Umbilical cord (tissue), 2 donors: ENCODE data around the gene GOLGA8T. TPM values are rescaled to one million over a fixed set of nuclear protein-coding genes. Genes with fewer than 3 reads are reported as not detected.
"Not testable (repeated sequence)": the region's sequence is repeated elsewhere in the genome, so short reads cannot be mapped to it uniquely, and the experiment has no call there.

ENCODE experiments used
- DNase-seq: peaks from one replicate; pipeline ENCODE4 v3.0.0-alpha.2; 2015; ENCODE audit warnings: low spot score
- total RNA-seq: library from RNA; depleted of rRNA; stranded (reverse); fragments of >200 nt; gene quantifications from one replicate; pipeline ENCODE4 v1.2.3, GENCODE V29; 2014; ENCODE audit warnings: low replicate concordance; ENCODE audit not compliant: insufficient read depth

The GOLGA8T gene, protein sequence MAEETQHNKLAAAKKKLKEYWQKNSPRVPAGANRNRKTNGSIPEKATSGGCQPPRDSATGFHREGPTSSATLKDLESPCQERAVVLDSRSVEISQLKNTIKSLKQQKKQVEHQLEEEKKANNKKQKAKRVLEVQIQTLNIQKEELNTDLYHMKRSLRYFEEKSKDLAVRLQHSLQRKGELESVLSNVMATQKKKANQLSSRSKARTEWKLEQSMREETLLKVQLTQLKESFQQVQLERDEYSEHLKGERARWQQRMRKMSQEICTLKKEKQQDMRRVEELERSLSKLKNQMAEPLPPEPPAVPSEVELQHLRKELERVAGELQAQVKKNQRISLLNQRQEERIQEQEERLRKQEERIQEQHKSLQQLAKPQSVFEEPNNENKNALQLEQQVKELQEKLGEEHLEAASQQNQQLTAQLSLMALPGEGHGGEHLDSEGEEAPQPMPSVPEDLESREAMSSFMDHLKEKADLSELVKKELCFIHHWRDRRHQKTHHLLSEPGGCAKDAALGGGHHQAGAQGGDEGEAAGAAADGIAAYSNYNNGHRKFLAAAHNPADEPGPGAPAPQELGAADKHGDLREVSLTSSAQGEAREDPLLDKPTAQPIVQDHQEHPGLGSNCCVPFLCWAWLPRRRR
- total RNA-seq = not detected

DNA sequence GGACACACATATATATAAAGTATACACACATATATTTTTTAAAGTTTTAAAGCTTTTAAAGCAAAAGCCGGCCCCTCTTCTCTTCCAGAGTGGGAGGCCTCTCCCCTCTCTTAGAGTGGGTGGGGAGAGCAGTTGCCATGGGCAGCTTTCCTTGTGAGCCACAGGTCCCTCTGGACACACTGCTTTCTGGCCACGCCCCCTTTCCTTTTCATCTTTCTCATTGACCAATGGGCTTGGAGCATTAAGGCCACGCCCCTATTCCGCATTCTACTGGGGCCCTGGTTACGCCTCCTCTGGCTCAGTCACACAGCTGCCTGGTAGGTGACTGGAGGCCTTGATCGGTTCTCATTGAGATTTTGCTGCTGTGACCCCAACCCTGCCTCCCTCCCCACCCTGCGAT lies at the start of gene GOLGA8T:
Gene GOLGA8T (plus strand): TSS at position 301 of the 400 bp plus-strand sequence. CDS start 98 bp downstream, at position 399.
- not testable (repeated sequence) for DNase-seq

DNA sequence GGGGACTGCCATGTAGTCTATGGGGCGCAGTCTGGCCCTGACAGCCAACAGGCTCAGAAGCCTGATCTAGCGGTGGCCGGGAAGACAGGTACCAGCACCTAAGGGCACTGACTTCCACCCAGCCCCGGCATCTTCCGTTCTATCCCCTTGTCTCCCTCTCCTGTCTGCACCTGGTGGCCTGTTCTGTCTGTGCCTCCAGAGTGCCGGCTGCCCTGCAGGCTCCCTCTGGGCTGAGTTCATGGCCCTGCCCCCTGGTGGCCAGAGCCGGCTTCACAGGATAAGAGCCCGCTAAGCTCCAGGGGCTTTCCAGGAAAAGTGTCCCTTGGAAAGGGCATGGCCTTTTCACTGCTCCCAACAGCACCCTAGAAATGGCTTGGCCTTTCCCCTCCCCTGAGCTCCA lies 37.0 kb upstream of the GOLGA8T start:
- DNase-seq = not testable (repeated sequence)

DNA sequence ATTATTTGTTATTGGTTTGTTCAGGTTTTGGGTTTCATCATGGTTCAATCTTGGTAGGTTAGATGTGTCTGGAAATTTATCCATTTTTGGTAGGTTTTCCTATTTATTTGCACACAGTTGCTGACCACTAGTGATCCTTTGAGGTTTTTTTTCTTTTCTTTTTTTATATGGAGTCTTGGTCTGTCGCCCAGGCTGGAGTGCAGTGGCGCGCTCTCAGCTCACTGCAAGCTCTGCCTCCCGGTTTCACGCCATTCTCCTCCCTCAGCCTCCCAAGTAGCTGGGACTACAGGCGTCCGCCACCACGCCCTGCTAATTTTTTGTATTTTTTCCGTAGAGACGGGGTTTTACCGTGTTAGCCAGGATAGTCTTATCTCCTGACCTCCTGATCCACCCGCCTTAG lies 32.0 kb upstream of the GOLGA8T start:
- DNase-seq = not testable (repeated sequence)

DNA sequence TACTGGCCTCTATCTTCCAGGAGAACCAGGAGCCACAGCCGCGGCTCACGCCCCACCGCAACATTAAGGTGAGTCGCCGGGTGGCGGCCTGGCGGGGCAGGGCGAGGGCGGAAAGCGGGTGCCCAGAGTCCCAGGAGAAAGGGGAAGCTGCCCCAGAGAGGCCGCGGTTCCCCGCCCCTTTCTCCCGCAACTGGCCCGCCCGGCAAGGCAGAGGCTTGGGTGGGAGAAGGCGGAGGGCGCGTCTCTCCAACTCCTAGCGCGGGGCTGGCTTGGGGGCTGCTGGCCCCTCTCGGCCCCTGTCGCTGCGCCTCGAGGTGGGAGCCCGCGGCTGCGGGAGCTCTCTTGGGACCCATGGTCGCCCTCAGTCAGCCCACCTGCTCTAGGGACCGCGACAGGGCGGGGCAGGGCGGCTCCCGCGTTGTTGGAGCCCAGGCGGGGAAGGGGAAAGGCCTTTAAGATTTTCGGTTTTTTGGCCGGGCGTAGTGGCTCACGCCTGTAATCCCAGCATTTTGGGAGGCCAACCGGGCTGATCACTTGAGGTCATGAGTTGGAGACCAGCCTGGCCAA lies 30.8 kb upstream of the GOLGA8T start:
- not testable (repeated sequence) for DNase-seq

DNA sequence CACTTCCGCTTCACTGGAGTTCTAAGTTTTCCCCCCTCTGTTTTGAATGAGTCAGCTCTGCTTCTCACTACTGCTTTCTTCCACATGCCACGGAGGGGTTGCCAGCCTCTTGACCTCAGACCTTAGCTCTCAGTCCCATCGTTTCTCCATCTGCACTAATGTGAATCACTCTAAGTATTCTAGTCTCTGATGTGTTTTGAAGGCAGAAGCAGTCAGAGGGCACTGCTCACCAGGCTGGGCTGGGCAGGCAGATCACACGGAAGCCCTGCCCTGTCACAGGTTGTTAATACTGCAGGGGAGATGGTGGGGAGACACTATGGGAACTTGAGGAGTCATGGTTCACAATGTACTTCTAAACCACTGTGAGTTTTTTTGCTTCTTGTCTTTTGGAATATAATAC lies 24.3 kb upstream of the GOLGA8T start:
- DNase-seq = not testable (repeated sequence)

DNA sequence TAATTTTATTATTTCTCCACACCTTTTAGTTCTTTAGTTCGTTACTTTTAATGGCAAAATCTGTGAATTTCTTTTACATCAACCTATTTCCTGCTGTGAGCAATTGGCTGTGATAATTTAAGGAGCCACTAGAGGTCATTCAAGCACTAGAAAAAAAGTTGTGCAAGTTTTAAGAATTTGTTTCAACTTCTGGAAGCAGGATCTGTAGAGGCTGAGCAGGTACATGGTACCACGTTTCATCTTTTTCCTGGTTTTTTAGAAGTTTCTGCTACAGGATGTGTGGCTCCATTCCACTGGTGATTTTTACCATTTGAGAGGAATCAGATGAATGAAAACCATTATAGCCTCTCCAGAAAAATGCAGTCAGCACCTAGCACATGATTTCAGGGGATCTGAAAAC lies 4.8 kb upstream of the GOLGA8T start:
- peak; percentile 2 for DNase-seq

DNA sequence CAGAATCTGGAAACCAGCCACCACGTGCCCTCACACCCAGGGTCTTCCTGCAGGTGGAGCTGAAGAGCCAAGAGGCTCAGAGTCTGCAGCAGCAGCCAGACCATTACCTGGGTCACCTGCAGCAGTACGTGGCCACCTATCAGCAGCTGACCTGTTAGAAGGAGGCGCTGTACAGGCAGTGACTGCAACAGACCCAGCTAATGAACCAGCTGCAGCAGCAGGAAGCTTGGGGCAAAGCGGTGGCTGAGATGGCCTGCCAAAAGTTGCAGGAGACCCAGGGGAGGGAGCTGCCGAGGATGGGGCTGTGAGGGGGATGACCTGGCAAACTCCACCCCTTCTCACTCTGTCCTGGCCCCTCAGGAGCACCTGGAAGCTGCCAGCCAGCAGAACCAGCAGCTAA lies 8.4 kb downstream of the GOLGA8T start:
- DNase-seq = not testable (repeated sequence)

DNA sequence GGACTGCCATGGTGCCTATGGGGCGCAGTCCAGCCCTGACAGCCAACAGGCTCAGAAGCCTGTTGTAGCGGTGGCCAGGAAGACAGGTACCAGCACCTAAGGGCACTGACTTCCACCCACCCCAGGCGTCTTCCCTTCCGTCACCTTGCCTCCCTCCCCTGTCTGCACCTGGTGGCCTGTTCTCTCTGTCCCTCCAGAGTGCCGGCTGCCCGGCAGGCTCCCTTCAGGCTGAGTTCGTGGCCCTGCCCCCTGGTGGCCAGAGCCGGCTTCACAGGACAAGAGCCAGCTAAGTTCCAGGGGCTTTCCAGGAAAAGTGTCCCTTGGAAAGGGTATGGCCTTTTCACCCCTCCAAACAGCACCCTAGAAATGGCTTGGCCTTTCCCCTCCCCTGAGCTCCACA lies 15.0 kb downstream of the GOLGA8T start:
- DNase-seq = not testable (repeated sequence)

DNA sequence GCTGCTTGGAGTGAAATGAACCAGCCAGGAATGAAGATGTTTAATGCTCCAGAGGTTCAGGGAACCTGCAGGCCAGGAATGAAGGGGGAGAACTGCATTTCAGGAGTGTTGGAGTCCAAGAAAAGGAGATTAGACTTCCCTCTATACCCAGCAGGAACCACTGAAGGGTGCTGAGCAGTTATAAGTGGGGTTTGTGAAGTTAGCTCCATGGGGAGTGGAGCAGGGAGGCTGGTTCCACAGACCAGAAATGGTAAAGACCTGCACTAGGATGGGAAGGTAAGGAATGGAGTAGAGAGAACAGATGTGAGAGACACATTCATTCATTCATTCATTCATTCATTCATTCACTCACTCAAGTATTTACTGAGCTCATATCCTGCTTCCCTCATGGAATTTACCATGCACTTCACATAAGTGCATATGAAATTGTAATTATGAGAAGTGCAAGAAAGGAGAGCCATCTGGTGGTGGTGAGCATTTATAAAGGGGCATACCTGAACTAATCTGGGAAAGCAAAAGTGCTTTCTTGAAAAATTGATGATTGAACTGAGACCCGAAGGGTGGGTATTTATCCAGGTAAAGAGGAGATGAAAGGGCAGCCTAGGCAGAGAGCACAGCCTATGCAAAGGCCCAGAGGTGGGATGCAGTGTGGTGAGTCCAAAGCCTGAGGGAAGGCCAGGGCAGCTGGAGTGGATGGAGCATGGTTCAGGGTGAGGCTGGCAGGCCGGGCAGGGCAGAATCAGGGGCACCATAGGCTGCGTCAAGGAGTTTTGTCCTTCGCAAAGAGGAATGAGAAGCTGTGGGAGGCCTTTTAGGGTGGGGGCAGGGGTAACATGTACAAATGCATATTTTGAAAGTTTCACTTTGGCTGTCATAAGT lies 27.9 kb downstream of the GOLGA8T start:
- not testable (repeated sequence) for DNase-seq

DNA sequence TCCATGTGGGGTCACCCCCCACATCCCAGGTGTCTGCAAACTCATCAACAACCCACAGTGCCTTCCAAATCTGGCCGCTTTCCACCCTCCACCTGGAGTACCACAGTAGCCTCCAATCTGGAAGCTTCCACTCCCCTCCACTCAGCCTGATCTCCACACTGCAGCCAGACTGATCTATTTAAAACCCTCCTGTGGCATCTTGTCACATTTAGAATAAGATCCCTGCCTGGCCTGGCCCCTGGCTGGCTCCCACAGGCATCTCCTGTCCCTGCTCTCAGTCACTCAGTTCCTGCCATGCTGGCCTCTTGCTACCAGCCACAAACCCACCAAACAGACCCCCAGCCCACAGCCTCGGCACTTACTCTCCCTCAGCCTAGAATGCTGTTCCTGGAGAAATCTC lies 28.9 kb downstream of the GOLGA8T start:
- not testable (repeated sequence) for DNase-seq

DNA sequence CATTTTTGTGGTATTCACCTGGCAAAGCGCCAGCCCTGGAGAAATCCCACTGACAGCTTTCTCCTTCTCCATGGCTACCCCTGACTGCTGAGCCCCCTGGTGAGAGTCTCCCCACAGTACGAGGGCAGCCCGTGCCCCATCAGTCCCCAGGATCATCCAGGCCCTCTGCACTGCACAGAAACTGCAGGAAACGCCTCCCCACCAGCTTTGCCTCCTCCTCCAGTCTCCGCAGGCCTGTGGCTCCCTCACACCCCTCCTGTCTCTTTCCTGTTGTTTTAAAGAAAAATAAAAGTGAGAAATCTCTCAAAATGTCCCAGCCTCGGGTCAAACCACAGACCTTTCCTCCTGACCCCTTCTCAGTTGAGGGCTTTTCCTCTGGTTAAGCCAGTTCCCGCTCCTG lies 29.4 kb downstream of the GOLGA8T start:
- DNase-seq = not testable (repeated sequence)

DNA sequence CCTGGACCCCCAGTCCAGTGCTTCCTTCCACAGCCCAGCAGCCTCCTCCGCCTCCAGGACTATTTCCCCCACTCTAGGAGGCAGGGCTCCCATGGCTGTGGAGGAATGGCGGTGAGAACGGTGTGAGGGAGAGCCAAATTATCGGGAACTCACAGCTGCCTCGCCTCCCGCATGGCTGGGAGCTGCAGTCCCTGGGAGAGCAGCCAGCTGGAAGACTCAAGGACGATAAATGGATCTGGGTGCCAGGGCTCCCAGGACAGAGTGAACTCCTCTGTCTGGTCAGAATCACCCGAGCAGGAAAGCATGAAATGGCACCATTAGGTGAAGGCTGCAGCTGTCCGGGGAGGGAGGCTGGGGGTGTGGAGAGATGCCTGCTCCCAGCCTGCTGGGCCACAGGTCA lies 32.6 kb downstream of the GOLGA8T start:
- DNase-seq = not testable (repeated sequence)

DNA sequence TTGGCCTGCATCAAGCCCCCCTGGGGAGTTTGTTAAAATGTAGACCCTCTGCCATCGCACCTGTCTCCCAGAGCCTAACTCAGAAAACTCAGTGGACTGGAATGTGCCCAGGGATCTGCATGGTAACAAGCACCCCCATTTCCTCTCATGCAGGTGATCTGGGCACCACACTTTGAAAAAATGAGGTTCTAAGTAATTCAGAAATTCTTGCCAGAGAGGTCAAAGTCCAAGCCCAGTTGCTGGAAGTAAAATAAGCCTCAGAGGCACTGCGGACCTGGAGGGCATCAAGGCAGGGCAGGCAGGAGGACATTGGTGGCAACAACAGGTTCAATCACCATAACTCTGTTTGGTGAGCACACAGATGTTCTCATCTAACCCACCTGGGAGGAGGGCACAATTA lies 33.0 kb downstream of the GOLGA8T start:
- not testable (repeated sequence) for DNase-seq

DNA sequence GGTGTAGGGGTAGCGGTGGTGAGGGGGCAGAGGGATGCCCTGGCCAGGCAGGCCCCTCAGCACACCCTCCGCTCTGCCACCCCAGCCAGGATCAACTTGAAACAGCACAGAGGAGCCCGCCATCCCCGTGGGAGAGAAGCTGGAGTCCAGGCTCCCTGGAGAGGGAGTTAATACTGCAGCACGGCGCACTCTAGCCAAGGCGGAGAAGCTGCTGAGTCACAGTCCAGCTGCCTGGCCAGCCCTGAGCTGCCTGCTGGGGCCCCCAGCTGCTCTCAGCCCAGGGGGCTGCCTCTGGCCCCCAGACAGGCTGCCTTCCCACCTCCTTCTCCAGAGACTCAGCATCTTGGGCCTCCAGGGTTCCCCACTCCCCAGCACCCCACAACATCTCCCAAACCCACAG lies 36.6 kb downstream of the GOLGA8T start:
- DNase-seq = not testable (repeated sequence)

DNA sequence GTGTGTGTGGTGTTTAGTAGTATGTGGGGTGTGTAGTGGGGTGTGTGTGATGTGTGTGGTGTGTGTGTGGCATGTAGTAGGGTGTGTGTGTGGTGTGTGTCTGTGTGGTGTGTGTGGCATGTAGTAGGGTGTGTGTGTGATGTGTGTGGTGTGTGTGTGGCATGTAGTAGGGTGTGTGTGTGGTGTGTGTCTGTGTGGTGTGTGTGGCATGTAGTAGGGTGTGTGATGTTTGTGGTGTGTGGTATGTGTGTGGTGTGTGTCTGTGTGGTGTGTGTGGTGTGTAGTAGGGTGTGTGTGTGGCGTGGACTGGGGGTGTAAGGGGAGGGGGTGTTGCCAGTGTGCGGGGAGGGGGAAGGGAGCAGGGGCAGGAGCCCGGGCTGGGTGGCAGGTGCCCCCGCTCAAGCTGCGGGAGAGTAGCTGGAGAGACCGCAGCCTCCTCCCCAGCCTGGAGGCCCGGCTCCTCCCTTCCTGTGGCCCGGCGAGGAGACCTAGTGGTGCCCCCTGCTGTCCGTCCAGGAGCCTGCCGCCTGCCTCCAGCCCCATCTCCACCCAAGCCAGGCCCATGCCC lies 38.3 kb downstream of the GOLGA8T start:
- not testable (repeated sequence) for DNase-seq

DNA sequence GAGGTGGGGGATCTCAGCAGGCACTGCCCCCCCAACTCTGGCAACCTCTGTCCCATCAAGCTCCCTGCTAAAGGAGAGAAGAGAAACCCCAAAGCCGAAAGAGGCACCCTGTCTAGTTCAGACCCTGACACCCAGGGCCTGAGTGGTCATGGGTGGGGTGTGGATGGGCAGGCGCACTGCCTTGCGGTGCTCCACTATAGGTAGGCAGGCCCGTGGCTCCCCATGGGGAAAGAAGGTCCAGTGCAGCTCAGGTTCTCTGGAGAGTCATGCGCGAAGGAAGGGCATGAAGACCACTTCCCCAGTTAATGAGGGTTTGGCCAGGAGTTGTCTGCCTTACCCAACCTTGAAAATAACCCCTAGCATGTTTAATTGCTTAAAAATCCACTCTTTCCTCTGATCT lies 40.4 kb downstream of the GOLGA8T start:
- DNase-seq = not testable (repeated sequence)

DNA sequence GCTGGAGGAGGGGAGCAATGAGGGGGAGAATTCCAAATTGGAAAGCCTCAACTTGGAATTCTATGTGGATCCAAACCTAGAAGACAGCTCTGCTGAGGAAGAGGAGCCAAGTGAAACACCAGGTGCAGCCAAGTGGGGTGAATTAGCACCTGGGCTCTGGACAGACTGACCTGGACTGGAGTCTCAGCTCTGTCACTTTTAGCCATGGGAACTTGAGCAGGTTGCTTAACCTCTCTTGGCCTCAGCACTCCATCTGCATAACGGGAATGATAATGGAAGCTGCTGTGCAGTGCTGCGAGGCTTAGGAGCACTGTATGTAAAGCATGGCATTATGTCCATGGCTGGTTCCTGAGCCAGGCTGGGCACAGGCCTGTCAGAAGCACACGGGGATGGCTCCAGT lies 41.8 kb downstream of the GOLGA8T start:
- DNase-seq = not testable (repeated sequence)

DNA sequence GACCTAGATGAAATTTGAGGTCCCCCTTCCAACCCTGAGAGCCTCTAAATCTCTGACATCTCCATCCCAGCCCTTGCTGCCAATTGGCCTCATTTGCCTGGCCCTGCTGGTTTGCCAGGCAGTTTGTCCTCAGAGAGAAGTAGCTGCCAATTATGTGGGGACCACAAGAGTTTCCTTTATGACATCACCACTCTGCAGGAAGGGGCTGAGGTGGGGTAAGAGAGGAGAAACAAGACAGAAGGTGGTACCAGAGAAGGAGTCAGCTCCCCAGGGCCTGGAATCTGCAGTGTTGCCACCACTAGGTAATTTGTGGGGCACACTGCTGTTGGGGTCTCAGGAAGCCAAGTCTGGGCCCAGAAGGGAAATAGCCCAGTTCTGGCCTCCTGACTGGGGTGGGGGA lies 45.0 kb downstream of the GOLGA8T start:
- DNase-seq = not testable (repeated sequence)

DNA sequence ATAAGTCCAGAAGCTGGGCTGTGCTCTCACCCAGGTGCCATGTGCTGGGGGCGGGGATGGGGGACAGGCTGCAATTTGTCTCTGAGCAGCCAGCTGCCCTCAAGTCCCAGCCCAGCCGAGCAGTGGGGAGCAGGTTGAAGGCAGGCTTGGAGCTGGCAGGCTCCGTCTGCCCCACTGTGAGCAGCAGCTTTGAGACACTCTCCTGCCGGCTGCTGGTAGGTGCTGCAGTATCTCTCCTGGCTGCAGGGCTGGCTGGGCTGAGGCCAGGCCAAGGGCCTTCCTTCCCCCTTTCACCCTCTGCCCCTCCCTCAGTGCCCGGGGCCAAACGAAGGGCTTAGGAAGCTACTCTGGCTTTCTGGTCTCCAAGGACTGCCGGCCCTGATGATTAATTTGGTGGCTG lies 50.6 kb downstream of the GOLGA8T start:
- not testable (repeated sequence) for DNase-seq

DNA sequence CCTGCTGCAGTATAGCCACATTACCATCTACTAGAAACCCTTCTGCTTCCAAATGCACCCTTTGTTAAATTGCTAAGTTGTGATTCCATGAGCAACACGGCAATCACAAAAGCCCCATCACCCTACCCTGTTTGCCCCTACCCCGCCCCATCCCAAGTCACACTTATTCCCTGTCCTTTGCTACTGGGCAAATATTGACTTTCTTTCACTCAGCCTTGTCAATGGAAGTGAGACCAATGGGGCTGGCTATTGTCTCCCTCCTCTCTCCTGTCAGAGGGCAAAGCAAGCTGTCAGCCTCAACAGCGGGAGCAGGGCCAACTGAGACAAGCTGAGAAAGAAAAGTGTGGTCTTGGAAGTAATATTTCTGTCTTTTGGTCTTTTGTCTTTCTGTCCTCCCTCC lies 52.6 kb downstream of the GOLGA8T start:
- not testable (repeated sequence) for DNase-seq

DNA sequence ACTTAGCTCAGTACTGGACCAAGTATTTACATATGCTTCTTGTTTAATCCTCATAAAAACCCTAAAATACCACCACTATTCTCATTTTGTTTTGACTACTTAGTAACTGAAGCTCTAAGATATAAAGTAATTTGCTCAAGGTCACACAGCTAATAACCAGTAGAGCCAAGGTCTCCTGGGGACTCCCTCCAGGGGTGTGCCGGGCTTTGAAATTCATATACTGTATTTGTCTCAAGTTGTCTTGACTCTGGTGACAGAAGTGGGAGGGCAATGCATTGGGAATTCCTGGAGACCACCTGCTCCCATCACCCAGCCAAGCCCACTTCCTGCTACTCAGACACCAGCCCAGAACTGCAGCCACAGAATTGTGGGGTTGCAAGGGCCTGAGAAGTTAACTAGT lies 54.9 kb downstream of the GOLGA8T start:
- DNase-seq = not testable (repeated sequence)
